Ascending aorta (tissue), 2 donors: ENCODE results near the gene PIP4P1. TPM values are rescaled to one million over a fixed set of nuclear protein-coding genes. Genes with fewer than 3 reads are reported as not detected.
A peak's percentile ranks its signal among the peaks of the same experiment; 100 is the strongest.

Source experiments
- DNase-seq, 2 donors: peaks; one replicate each; pipeline ENCODE4 v3.0.0-alpha.2; 2019; ENCODE audit warnings: low spot score in 2 of 2
- H3K27ac ChIP-seq, 2 donors: fragments of 200-600 bp; sonication (generic); one replicate each; pipeline ENCODE4 v1.5.1; 2016 to 2017; ENCODE audit warnings: mild to moderate bottlenecking in 1 of 2
- H3K27me3 ChIP-seq: fragments of 200-600 bp; sonication (generic); one replicate; pipeline ENCODE4 v1.5.1; 2017
- H3K36me3 ChIP-seq, 2 donors: fragments of 200-600 bp; sonication (generic); one replicate each; pipeline ENCODE4 v1.5.1; 2016
- H3K4me1 ChIP-seq, 2 donors: fragments of 200-600 bp; sonication (generic); one replicate each; pipeline ENCODE4 v1.5.1; 2016 to 2017; ENCODE audit warnings: mild to moderate bottlenecking in 1 of 2
- H3K4me3 ChIP-seq, 2 donors: fragments of 200-600 bp; sonication (generic); one replicate each; pipeline ENCODE4 v1.5.1; 2016 to 2017; ENCODE audit warnings: mild to moderate bottlenecking in 1 of 2
- H3K9me3 ChIP-seq, 2 donors: fragments of 200-600 bp; sonication (generic); one replicate each; pipeline ENCODE4 v1.5.1; 2016
- intact Hi-C: fragments of 100-400 bp; cut with DNase I; formaldehyde crosslinking; loops from one replicate; pipeline ENCODE4 v1.15.1; 2023
- total RNA-seq: library from RNA; depleted of rRNA; stranded (reverse); fragments of >200 nt; gene quantifications from one replicate; pipeline ENCODE4 v1.1.0, GENCODE V29; 2016
- TF ChIP-seq, protein P1 (sequence below), 3 experiments: fragments of 200-600 bp in 2 of 3; fragments of 450-650 bp in 1 of 3; sonication (generic) in 2 of 3; IDR thresholded peaks; one replicate each; pipeline ENCODE4 v1.5.1; 2016 to 2019; ENCODE audit warnings: antibody characterized with exemption in 3 of 3, mild to moderate bottlenecking in 1 of 3, moderate library complexity in 1 of 3

PIP4P1 gene
- total RNA-seq, 1 donor from 2014 or later: 30.7 TPM

DNA sequence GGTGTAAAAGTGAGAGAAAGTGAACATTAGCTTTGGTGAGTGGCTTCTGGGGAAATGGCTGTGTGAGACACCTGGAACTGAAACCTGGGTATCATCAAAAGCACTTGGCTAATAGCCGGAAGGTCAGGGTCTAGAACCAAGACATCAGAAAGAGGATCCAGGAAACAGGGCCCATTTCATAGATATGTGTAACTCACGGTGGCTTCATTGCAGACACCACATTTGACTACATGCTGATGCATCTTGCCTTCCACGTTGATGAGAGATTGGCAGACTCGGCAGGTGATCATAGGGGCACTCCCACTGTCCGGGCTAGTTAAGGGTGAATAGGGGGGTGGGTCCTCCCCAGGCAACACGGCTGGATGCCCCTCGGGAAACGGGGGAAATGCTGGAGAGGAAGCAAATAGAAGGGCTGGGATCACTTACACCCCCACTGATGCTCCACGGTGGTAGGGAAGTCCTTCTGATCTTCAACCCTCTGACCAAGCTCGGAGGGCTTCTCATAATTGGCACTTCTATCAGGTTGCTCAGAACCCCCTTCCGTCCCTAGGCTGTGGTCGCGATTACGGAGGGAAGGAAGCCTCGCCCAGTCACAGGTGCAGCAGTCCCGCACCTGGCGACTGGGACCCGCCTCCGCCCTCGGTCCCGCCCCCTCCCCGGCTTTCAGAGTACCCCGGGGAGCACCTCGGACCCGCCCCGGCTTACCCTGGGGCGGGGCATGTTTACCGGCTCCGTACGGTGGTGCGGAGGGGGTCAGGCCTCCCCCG, 593 bp downstream of the PIP4P1 start:
- Histone ChIP-seq H3K27ac (peak overlapping the region; percentile 91 to 92), H3K9me3 (no peaks in the 10 kb centered on the region), H3K36me3 (peaks cover 29 to 36% of the 10 kb centered on the region in 2 donors), H3K4me1 (peaks cover 7 to 19% of the 10 kb centered on the region in 2 donors), H3K4me3 (peak overlapping the region; percentile 89 to 98), H3K27me3 (no peaks in the 10 kb centered on the region)
- peak in 1 of 2 donors; percentile 70 for DNase-seq
- intact Hi-C loops: loop anchor here (1.0 to 5.0 kb wide), 3 partner anchors 9 to 632 kb away; partner anchors contain the start of genes PNP and RNASE4
- TF ChIP-seq, protein P1, sequence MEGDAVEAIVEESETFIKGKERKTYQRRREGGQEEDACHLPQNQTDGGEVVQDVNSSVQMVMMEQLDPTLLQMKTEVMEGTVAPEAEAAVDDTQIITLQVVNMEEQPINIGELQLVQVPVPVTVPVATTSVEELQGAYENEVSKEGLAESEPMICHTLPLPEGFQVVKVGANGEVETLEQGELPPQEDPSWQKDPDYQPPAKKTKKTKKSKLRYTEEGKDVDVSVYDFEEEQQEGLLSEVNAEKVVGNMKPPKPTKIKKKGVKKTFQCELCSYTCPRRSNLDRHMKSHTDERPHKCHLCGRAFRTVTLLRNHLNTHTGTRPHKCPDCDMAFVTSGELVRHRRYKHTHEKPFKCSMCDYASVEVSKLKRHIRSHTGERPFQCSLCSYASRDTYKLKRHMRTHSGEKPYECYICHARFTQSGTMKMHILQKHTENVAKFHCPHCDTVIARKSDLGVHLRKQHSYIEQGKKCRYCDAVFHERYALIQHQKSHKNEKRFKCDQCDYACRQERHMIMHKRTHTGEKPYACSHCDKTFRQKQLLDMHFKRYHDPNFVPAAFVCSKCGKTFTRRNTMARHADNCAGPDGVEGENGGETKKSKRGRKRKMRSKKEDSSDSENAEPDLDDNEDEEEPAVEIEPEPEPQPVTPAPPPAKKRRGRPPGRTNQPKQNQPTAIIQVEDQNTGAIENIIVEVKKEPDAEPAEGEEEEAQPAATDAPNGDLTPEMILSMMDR (IDR thresholded peaks at IDR 0.05): no peak

GRCh38 chr14:20458031-20458789, 3.0 kb downstream of the PIP4P1 start:
- DNase-seq: no peak
- TF ChIP-seq, protein P1 (IDR thresholded peaks at IDR 0.05): no peak
- Histone ChIP-seq H3K4me1 (peaks cover 13 to 28% of the 10 kb centered on the region in 2 donors), H3K27me3 (no peaks in the 10 kb centered on the region), H3K9me3 (no peaks in the 10 kb centered on the region), H3K36me3 (peaks cover 29 to 36% of the 10 kb centered on the region in 2 donors), H3K27ac (peak overlapping the region in 1 of 2 donors; percentile 17), H3K4me3 (no peak overlapping the region)
- intact Hi-C loops: loop anchor here (5.0 kb wide), 1 partner anchor 154 kb away; no protein-coding TSS in a partner anchor

DNA sequence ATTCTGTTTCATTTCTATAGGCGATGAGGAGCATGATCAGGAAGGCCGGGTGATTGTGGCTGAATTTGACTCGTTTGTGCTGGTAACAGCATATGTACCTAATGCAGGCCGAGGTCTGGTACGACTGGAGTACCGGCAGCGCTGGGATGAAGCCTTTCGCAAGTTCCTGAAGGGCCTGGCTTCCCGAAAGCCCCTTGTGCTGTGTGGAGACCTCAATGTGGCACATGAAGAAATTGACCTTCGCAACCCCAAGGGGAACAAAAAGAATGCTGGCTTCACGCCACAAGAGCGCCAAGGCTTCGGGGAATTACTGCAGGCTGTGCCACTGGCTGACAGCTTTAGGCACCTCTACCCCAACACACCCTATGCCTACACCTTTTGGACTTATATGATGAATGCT, 4.3 kb downstream of the PIP4P1 start:
- Histone ChIP-seq H3K27me3 (no peaks in the 10 kb centered on the region), H3K9me3 (no peaks in the 10 kb centered on the region), H3K36me3 (peaks cover 32 to 42% of the 10 kb centered on the region in 2 donors), H3K4me1 (peaks cover 13 to 28% of the 10 kb centered on the region in 2 donors), H3K4me3 (no peak overlapping the region), H3K27ac (no peak overlapping the region)
- intact Hi-C loops: loop anchor here (5.0 kb wide), 1 partner anchor 155 kb away; no protein-coding TSS in a partner anchor
- TF ChIP-seq, protein P1 (IDR thresholded peaks at IDR 0.05): no peak
- DNase-seq: no peak

GRCh38 chr14:20455355-20456300, 5.6 kb downstream of the PIP4P1 start:
- peak in 1 of 2 donors; percentile 73 for DNase-seq
- H3K27me3 ChIP-seq: no peaks in the 10 kb centered on the region
- peaks cover 38 to 56% of the 10 kb centered on the region in 2 donors for H3K36me3 ChIP-seq
- peak overlapping the region; percentile 93 to 97 for H3K27ac ChIP-seq
- H3K9me3 ChIP-seq: no peaks in the 10 kb centered on the region
- H3K4me3 ChIP-seq: peak overlapping the region; percentile 83 to 99
- TF ChIP-seq, protein P1 (IDR thresholded peaks at IDR 0.05): no peak
- intact Hi-C loops: loop anchor here (1.0 to 5.0 kb wide), 3 partner anchors 13 to 157 kb away; partner anchors contain the start of genes PNP and TEP1
- H3K4me1 ChIP-seq: peaks cover 13 to 28% of the 10 kb centered on the region in 2 donors
